H9 (cell line): ENCODE results near the gene TMF1. TPM values are rescaled to one million over a fixed set of nuclear protein-coding genes. Genes with fewer than 3 reads are reported as not detected.

Experiments
- DNase-seq: peaks from one replicate; pipeline ENCODE4 v3.0.0-alpha.2; 2017
- H2AFZ ChIP-seq: one replicate; pipeline ENCODE4 v1.6.1; 2013; ENCODE audit warnings: mild to moderate bottlenecking, low read length, control low read depth, moderate library complexity
- H2AK5ac ChIP-seq: 2 replicates; pipeline ENCODE4 v1.6.1; 2013; ENCODE audit warnings: low read length, control low read depth, mixed read lengths; ENCODE audit not compliant: insufficient read length
- H2BK120ac ChIP-seq: one replicate; pipeline ENCODE4 v1.6.1; 2013; ENCODE audit warnings: low read depth, mild to moderate bottlenecking, low read length, control low read depth, inconsistent platforms; ENCODE audit not compliant: poor library complexity, severe bottlenecking
- H2BK12ac ChIP-seq: 2 replicates; pipeline ENCODE4 v1.6.1; 2013; ENCODE audit warnings: low read length, control low read depth, mixed read lengths, low read depth; ENCODE audit not compliant: insufficient read length
- H2BK15ac ChIP-seq: 2 replicates; pipeline ENCODE4 v1.6.1; 2013; ENCODE audit warnings: low read depth, low read length, control low read depth
- H2BK20ac ChIP-seq: one replicate; pipeline ENCODE4 v1.6.1; 2013; ENCODE audit warnings: low read depth, mild to moderate bottlenecking, low read length, control low read depth, inconsistent platforms; ENCODE audit not compliant: poor library complexity, severe bottlenecking
- H2BK5ac ChIP-seq: 2 replicates; pipeline ENCODE4 v1.6.1; 2013; ENCODE audit warnings: low read length, control low read depth, mixed read lengths; ENCODE audit not compliant: insufficient read length
- H3K14ac ChIP-seq: 2 replicates; pipeline ENCODE4 v1.6.1; 2013; ENCODE audit warnings: low read length, control low read depth; ENCODE audit not compliant: insufficient read depth
- H3K18ac ChIP-seq: 2 replicates; pipeline ENCODE4 v1.6.1; 2013; ENCODE audit warnings: low read depth, mild to moderate bottlenecking, mixed read lengths, low read length, control low read depth; ENCODE audit not compliant: insufficient read length
- H3K23ac ChIP-seq: 2 replicates; pipeline ENCODE4 v1.6.1; 2013; ENCODE audit warnings: low read length, control low read depth, mixed read lengths, low read depth; ENCODE audit not compliant: insufficient read length
- H3K23me2 ChIP-seq: 2 replicates; pipeline ENCODE4 v1.6.1; 2013; ENCODE audit warnings: low read depth, mild to moderate bottlenecking, mixed read lengths, low read length, control low read depth; ENCODE audit not compliant: insufficient read length, poor library complexity, severe bottlenecking
- H3K27ac ChIP-seq: 2 replicates; pipeline ENCODE4 v1.5.1; 2013; ENCODE audit warnings: low read length, control low read depth, mixed read lengths, low read depth; ENCODE audit not compliant: insufficient read length
- H3K27me3 ChIP-seq: 2 replicates; pipeline ENCODE4 v1.6.1; 2013; ENCODE audit warnings: low read length, control low read depth, inconsistent platforms; ENCODE audit not compliant: insufficient read depth
- H3K4ac ChIP-seq: 2 replicates; pipeline ENCODE4 v1.6.1; 2013; ENCODE audit warnings: low read depth, mild to moderate bottlenecking, control low read depth, inconsistent platforms, low read length, moderate library complexity
- H3K4me1 ChIP-seq: 2 replicates; pipeline ENCODE4 v1.6.1; 2013; ENCODE audit warnings: low read length, control low read depth, inconsistent platforms; ENCODE audit not compliant: insufficient read depth
- H3K4me2 ChIP-seq: 2 replicates; pipeline ENCODE4 v1.6.1; 2013; ENCODE audit warnings: low read length, control low read depth, mixed read lengths; ENCODE audit not compliant: insufficient read length, insufficient read depth
- H3K56ac ChIP-seq: 2 replicates; pipeline ENCODE4 v1.6.1; 2013; ENCODE audit warnings: low read depth, mild to moderate bottlenecking, mixed read lengths, low read length, control low read depth; ENCODE audit not compliant: insufficient read length
- H3K79me1 ChIP-seq: 2 replicates; pipeline ENCODE4 v1.6.1; 2013; ENCODE audit warnings: low read depth, mild to moderate bottlenecking, moderate library complexity, low read length, control low read depth, inconsistent platforms; ENCODE audit not compliant: insufficient read depth, poor library complexity, severe bottlenecking
- H3K79me2 ChIP-seq: 2 replicates; pipeline ENCODE4 v1.6.1; 2013; ENCODE audit warnings: low read length, control low read depth, inconsistent platforms; ENCODE audit not compliant: insufficient read depth
- H3K9ac ChIP-seq: 2 replicates; pipeline ENCODE4 v1.6.1; 2013; ENCODE audit warnings: low read length, control low read depth, mixed read lengths; ENCODE audit not compliant: insufficient read length; ENCODE audit errors: extremely low read depth
- H3K9me3 ChIP-seq: one replicate; pipeline ENCODE4 v1.6.1; 2013; ENCODE audit warnings: low read depth, low read length, inconsistent platforms; ENCODE audit not compliant: control insufficient read depth
- H3T11ph ChIP-seq: one replicate; pipeline ENCODE4 v1.6.1; 2013; ENCODE audit warnings: mild to moderate bottlenecking, low read length, control low read depth, inconsistent platforms
- H4K20me1 ChIP-seq: one replicate; pipeline ENCODE4 v1.6.1; 2013; ENCODE audit not compliant: control insufficient read depth, insufficient read length, insufficient read depth
- H4K5ac ChIP-seq: 2 replicates; pipeline ENCODE4 v1.6.1; 2013; ENCODE audit warnings: low read depth, mild to moderate bottlenecking, mixed read lengths, low read length, control low read depth; ENCODE audit not compliant: insufficient read length
- H4K8ac ChIP-seq: replicated peaks from 2 replicates; pipeline ENCODE4 v1.6.1; 2013; ENCODE audit warnings: low read length, control low read depth, mixed read lengths, low read depth; ENCODE audit not compliant: insufficient read length
- H4K91ac ChIP-seq: 2 replicates; pipeline ENCODE4 v1.6.1; 2013; ENCODE audit warnings: low read depth, mild to moderate bottlenecking, moderate library complexity, mixed read lengths, low read length, control low read depth; ENCODE audit not compliant: insufficient read length
- H3K27ac Mint-ChIP-seq, 3 experiments: 2 replicates in 2 of 3; 3 replicates in 1 of 3; pipeline ENCODE4 v1.8.0; 2020 to 2021; ENCODE audit warnings: mixed read lengths in 3 of 3, mild to moderate bottlenecking in 1 of 3, moderate library complexity in 1 of 3
- H3K27me3 Mint-ChIP-seq: 2 replicates; pipeline ENCODE4 v1.8.0; 2021; ENCODE audit warnings: low read depth, mild to moderate bottlenecking, moderate library complexity, mixed read lengths
- H3K36me3 Mint-ChIP-seq, 3 experiments: 2 replicates in 2 of 3; 3 replicates in 1 of 3; pipeline ENCODE4 v1.8.0; 2020 to 2021; ENCODE audit warnings: low read depth in 3 of 3, mixed read lengths in 3 of 3; ENCODE audit not compliant: insufficient read depth in 1 of 3
- H3K4me1 Mint-ChIP-seq, 2 experiments: 2 replicates each; pipeline ENCODE4 v1.8.0; 2020; ENCODE audit warnings: mixed read lengths in 2 of 2
- H3K4me3 Mint-ChIP-seq, 2 experiments: 2 replicates in 1 of 2; 3 replicates in 1 of 2; pipeline ENCODE4 v1.8.0; 2020 to 2021; ENCODE audit warnings: mild to moderate bottlenecking in 2 of 2, mixed read lengths in 2 of 2, moderate library complexity in 1 of 2
- H3K9me3 Mint-ChIP-seq, 2 experiments: 2 replicates in 1 of 2; 3 replicates in 1 of 2; pipeline ENCODE4 v1.8.0; 2020; ENCODE audit warnings: mild to moderate bottlenecking in 2 of 2, mixed read lengths in 2 of 2, moderate library complexity in 1 of 2
- total RNA-seq: library from RNA; stranded (reverse); gene quantifications from 2 replicates; pipeline ENCODE4 v1.2.1, GENCODE V29; 2021
- TF ChIP-seq, protein P1 (sequence below): fragments of 200-600 bp; sonication (generic); conservative IDR thresholded peaks from 3 replicates; pipeline ENCODE4 v1.8.0; 2021; ENCODE audit warnings: antibody characterized with exemption, mild to moderate bottlenecking

The TMF1 gene
- total RNA-seq, 1 experiment from 2014 or later = 21.9 TPM

DNA sequence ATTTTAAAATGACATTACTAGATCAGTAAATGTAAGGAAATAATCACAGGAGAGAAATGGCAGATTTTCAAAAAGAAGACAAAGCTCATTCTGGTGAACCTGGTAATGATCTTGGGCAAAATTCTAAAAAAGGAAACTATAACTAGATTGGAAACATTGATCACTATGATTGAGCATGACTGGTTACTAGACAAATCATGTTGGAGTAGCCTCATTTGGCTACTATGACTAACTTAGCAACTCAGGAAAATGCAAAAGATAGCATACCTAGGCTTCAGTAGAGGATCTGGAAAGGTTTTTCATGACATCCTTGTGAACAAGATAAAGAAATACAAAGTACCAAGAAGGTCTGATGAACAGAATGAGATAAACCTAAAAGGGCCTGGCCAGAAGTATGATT is 7.6 kb upstream of the TMF1 start:
- Histone ChIP-seq H2BK120ac (no peak overlapping the region), H3K23me2 (no peaks in the 10 kb centered on the region), H3K14ac (no peak overlapping the region), H3K9ac (no peak overlapping the region), H3K4me2 (no peak overlapping the region), H4K5ac (no peak overlapping the region), H3T11ph (no peak overlapping the region), H2AFZ (no peak overlapping the region), H3K4me1 (no peaks in the 10 kb centered on the region), H3K9me3 (no peaks in the 10 kb centered on the region), H3K23ac (no peak overlapping the region), H3K79me2 (no peaks in the 10 kb centered on the region), H2BK20ac (no peak overlapping the region), H2BK15ac (no peak overlapping the region), H4K91ac (no peak overlapping the region), H3K27ac (no peak overlapping the region), H3K4ac (no peak overlapping the region), H3K27me3 (no peaks in the 10 kb centered on the region), H3K79me1 (no peaks in the 10 kb centered on the region), H2AK5ac (no peak overlapping the region), H3K18ac (no peak overlapping the region), H2BK5ac (no peak overlapping the region), H4K8ac (no peak overlapping the region), H2BK12ac (no peak overlapping the region), H3K56ac (no peak overlapping the region), H4K20me1 (no peaks in the 10 kb centered on the region)
- Mint-ChIP-seq H3K36me3 (peaks cover 33 to 75% (median 71%) of the 10 kb centered on the region in 3 experiments), H3K4me1 (no peaks in the 10 kb centered on the region), H3K4me3 (no peak overlapping the region), H3K27me3 (no peaks in the 10 kb centered on the region), H3K27ac (no peak overlapping the region), H3K9me3 (no peaks in the 10 kb centered on the region)
- DNase-seq = no peak
- TF ChIP-seq, protein P1, sequence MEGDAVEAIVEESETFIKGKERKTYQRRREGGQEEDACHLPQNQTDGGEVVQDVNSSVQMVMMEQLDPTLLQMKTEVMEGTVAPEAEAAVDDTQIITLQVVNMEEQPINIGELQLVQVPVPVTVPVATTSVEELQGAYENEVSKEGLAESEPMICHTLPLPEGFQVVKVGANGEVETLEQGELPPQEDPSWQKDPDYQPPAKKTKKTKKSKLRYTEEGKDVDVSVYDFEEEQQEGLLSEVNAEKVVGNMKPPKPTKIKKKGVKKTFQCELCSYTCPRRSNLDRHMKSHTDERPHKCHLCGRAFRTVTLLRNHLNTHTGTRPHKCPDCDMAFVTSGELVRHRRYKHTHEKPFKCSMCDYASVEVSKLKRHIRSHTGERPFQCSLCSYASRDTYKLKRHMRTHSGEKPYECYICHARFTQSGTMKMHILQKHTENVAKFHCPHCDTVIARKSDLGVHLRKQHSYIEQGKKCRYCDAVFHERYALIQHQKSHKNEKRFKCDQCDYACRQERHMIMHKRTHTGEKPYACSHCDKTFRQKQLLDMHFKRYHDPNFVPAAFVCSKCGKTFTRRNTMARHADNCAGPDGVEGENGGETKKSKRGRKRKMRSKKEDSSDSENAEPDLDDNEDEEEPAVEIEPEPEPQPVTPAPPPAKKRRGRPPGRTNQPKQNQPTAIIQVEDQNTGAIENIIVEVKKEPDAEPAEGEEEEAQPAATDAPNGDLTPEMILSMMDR = no peak
